ENCODE measurements around the gene KCNQ2. TPM values are rescaled to one million over a fixed set of nuclear protein-coding genes. Genes with fewer than 3 reads are reported as not detected.

The KCNQ2 gene
- total and polyA plus RNA-seq, 12 donors: 0.69 to 81.6 (median 10.3) TPM; not detected in 3

DNA sequence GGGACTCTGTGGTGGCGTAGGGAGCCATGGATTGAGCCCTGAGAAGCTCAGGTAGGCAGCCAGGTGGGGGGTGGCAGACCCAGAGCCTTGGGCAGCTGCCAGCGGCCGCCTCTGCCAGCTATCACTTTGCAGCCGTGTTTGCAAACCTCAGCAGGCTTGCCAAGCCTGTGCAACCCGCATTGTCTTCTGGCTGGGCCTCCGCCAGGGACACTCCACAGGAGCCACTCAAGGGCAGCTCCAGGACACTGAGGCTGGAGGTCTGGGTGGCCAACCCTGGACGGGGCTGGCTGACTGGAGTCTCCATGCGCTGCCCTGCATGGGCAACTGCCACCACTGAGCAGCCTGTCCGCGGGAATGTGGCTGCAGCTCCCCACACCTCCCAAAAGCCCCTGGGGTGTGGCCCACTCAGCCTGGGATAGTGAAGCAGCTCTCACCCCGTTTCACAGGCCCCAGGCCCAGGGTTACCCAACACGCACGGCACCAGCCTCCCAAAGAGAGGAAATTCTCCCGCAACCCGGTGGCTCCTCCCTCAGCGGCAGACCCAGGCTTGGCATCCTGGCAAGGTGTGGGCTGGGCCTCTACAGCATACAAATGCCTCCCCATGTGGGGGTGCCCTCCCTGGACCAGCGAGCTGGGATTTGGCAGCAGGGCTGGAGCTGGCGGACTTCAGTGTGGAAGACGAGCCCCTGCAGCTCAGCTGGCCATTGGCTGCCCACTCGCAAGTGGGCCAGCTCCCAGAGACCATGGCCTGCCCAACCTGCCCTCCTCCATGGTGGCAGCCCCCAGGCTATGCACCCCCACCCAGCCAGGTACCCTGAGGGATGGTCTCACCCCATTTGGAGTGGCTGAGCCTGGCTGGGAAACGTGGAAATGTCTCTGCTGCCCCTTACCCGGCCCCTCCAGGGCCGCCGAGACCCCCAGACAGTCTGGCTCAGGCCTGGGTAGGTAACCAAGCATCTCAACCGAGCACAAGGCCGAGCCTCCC, 114.2 kb downstream of the KCNQ2 start:
- no peak for DNase-seq
- H3K27ac ChIP-seq: no peak overlapping the region
- WGBS, 4 donors: 76 to 89% (median 82%) methylated on average over 3 to 26 of the region's 26 CpGs
- no peak for TF ChIP-seq POLR2A (IDR thresholded peaks at IDR 0.05)
- TF ChIP-seq, protein P1, sequence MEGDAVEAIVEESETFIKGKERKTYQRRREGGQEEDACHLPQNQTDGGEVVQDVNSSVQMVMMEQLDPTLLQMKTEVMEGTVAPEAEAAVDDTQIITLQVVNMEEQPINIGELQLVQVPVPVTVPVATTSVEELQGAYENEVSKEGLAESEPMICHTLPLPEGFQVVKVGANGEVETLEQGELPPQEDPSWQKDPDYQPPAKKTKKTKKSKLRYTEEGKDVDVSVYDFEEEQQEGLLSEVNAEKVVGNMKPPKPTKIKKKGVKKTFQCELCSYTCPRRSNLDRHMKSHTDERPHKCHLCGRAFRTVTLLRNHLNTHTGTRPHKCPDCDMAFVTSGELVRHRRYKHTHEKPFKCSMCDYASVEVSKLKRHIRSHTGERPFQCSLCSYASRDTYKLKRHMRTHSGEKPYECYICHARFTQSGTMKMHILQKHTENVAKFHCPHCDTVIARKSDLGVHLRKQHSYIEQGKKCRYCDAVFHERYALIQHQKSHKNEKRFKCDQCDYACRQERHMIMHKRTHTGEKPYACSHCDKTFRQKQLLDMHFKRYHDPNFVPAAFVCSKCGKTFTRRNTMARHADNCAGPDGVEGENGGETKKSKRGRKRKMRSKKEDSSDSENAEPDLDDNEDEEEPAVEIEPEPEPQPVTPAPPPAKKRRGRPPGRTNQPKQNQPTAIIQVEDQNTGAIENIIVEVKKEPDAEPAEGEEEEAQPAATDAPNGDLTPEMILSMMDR (IDR thresholded peaks at IDR 0.05): no peak
- H3K4me1 ChIP-seq (replicated peaks in 1 of 2): no peaks in the 10 kb centered on the region
- H3K4me3 ChIP-seq: no peak overlapping the region
- no peaks in the 10 kb centered on the region for H3K36me3 ChIP-seq (replicated peaks in 1 of 2)
- no peaks in the 10 kb centered on the region for H3K9me3 ChIP-seq (replicated peaks in 1 of 3)
- peaks cover 26% of the 10 kb centered on the region for H3K27me3 ChIP-seq
- intact Hi-C loops (cut with DNase I): no loop called here

DNA sequence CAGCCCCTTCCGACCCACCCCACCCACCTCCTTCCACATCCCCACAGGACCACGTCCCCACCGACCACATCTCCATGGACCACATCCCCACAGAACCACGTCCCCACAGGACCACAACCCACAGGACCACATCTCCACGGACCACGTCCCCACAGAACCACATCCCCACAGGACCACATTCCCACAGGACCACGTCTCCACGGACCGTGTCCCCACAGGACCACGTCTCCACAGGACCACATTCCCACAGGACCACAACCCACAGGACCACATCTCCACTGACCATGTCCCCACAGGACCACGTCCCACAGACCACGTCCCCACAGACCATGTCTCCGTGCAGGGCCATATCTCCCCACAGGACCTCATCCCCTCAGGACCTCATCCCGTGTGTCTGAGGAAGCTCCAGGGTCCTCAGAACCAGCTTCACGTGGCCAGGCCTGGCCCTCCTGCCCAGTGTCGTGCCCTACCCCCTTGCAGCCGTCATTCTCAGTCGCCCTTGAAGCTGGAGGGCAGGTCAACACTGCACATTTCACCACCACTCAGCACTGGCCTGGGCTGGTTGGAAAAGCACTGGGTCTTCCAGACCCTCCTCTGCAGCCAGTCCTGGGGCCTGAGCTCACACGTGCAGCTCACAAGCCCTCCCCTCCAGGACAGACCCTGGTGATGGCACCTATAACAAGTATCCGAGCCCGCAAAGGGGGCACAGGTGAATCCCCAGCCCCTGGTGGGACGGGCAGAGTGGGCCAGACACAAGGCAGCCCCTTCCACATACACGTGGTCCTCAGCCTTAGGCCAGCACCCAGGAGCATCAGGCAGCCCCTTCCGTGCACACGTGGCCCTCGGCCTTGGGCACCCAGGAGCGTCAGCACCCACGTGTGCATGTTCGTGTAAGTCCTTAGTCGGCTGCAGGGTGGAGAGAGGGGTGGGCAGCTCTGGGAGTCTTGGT, 115.2 kb downstream of the KCNQ2 start:
- Histone ChIP-seq H3K27me3 (peaks cover 20% of the 10 kb centered on the region), H3K4me1 (replicated peaks in 1 of 2) (no peaks in the 10 kb centered on the region), H3K27ac (no peak overlapping the region), H3K9me3 (replicated peaks in 1 of 3) (no peaks in the 10 kb centered on the region), H3K4me3 (no peak overlapping the region), H3K36me3 (replicated peaks in 1 of 2) (no peaks in the 10 kb centered on the region)
- TF ChIP-seq POLR2A (IDR thresholded peaks at IDR 0.05): no peak
- TF ChIP-seq, protein P1 (IDR thresholded peaks at IDR 0.05): no peak
- intact Hi-C loops (cut with DNase I): no loop called here
- DNase-seq: no peak
- 77 to 83% (median 79%) methylated on average over 6 to 30 of the region's 30 CpGs for WGBS, 4 donors

DNA sequence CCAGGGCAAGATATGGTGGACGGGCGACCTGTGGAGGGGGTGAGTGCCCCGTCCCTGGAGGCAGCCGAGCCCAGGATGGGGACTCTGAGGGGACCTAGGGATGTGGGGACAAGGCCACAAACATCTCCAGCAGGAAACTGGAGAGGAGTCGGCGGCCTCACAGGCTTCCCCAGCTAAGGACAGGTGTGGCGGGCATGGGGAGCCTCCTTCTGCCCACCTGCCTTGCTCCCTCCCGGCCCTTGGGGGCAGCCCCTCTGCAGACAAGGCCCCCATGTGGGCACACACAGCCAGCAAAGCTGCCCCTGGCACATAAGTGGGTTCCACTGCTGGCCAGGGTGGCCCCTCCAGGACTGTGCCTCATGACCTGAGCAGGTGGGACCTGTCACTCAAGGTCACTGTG, 115.9 kb downstream of the KCNQ2 start:
- Histone ChIP-seq H3K27me3 (peaks cover 13% of the 10 kb centered on the region), H3K9me3 (replicated peaks in 1 of 3) (no peaks in the 10 kb centered on the region), H3K4me1 (replicated peaks in 1 of 2) (no peaks in the 10 kb centered on the region), H3K36me3 (replicated peaks in 1 of 2) (no peaks in the 10 kb centered on the region), H3K27ac (no peak overlapping the region), H3K4me3 (no peak overlapping the region)
- intact Hi-C loops (cut with DNase I): no loop called here
- DNase-seq: no peak
- TF ChIP-seq, protein P1 (IDR thresholded peaks at IDR 0.05): no peak
- WGBS, 4 donors: 90 to 100% (median 94%) methylated on average over 2 to 8 of the region's 8 CpGs

DNA sequence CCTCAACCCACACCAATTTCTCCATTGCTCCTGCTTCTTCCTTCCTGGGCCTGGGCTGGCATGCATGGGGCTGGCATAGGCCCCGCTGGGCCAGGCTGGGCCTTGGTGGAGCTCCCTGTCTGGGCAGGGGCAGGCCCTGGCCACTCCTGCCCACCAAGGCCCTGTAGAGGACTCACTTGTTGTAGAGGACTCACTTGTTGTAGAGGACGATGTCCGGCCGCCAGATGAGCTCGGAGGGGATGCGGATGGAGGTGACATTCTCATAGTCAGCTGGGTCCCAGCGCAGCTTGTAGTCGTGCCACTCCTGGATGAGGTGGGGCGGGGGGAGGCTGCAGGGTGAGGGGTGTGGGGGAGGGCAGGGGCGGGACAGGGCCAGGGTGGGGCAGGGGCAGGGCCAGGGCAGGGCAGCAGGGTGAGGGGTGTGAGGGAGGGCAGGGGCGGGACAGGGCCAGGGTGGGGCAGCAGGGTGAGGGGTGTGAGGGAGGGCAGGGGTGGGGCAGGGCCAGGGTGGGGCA, 116.6 kb downstream of the KCNQ2 start:
- TF ChIP-seq, protein P1 (IDR thresholded peaks at IDR 0.05): no peak
- TF ChIP-seq POLR2A (IDR thresholded peaks at IDR 0.05): no peak
- Histone ChIP-seq H3K4me3 (no peak overlapping the region), H3K9me3 (replicated peaks in 1 of 3) (no peaks in the 10 kb centered on the region), H3K27ac (no peak overlapping the region), H3K4me1 (replicated peaks in 1 of 2) (no peaks in the 10 kb centered on the region), H3K27me3 (peaks cover 10% of the 10 kb centered on the region), H3K36me3 (replicated peaks in 1 of 2) (no peaks in the 10 kb centered on the region)
- 86 to 100% (median 92%) methylated on average over 1 to 11 of the region's 11 CpGs for WGBS, 4 donors
- intact Hi-C loops (cut with DNase I): no loop called here
- DNase-seq: no peak

Measured in adrenal gland (tissue), 12 donors.